ENCODE data around the gene MTA3.

DNA sequence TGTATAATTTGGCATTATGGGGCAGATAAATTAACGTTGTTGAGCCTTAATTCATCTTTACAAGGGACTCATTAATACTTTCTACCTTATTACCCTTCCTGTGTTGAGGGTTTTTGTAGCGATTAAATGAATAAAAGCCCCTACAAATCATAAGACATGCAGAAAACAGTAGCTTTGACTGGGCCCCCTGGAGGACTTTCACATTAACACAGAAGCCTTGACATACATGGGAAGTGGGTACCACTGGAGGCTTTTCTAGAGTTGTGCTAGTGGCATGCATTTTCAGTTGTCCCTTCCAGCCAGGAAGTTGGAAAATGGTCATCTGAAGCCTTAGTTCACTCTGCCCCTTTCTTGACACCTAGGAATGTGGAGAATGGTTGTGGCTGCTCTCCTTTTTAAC lies 30.2 kb downstream of the MTA3 start:
- TF ChIP-seq TAF1 (IDR thresholded peaks at IDR 0.05; ENCODE audit: borderline replicate concordance, low read depth, low read length) (no peak), POLR2AphosphoS5 (IDR thresholded peaks at IDR 0.05; ENCODE audit: low read depth, low read length) (no peak)
